Duodenal mucosa (tissue), 2 donors: Measurements from ENCODE around the gene DHRS9.

ENCODE experiments used
- H3K27ac ChIP-seq: one replicate; pipeline ENCODE4 v1.7.0; 2013; ENCODE audit warnings: low read depth, low read length
- H3K27me3 ChIP-seq, 2 donors: one replicate each; pipeline ENCODE4 v1.7.0; 2013; ENCODE audit warnings: low read length in 2 of 2, control low read depth in 1 of 2; ENCODE audit not compliant: insufficient read depth in 2 of 2, control insufficient read depth in 1 of 2
- H3K36me3 ChIP-seq, 2 donors: one replicate each; pipeline ENCODE4 v1.7.0; 2013; ENCODE audit warnings: low read length in 2 of 2, control low read depth in 1 of 2; ENCODE audit not compliant: insufficient read depth in 2 of 2, control insufficient read depth in 1 of 2
- H3K4me1 ChIP-seq, 2 donors: one replicate each; pipeline ENCODE4 v1.7.0; 2013; ENCODE audit warnings: low read length in 2 of 2, control low read depth in 1 of 2; ENCODE audit not compliant: insufficient read depth in 2 of 2, control insufficient read depth in 1 of 2
- H3K4me3 ChIP-seq, 2 donors: one replicate each; pipeline ENCODE4 v1.7.0; 2013; ENCODE audit warnings: low read length in 2 of 2, low read depth in 1 of 2
- H3K9ac ChIP-seq, 2 donors: one replicate each; pipeline ENCODE4 v1.7.0; 2013; ENCODE audit warnings: low read length in 2 of 2, low read depth in 1 of 2
- H3K9me3 ChIP-seq, 2 donors: one replicate each; pipeline ENCODE4 v1.7.0; 2013; ENCODE audit warnings: low read length in 2 of 2, control low read depth in 1 of 2; ENCODE audit not compliant: control insufficient read depth in 1 of 2

DHRS9 gene

GRCh38 chr2:169065422-169065821 lies 3.9 kb upstream of the DHRS9 start:
- Histone ChIP-seq H3K27me3 (peaks cover 0 to 7% of the 10 kb centered on the region in 2 donors), H3K9me3 (no peaks in the 10 kb centered on the region), H3K9ac (no peak overlapping the region), H3K4me1 (no peaks in the 10 kb centered on the region), H3K36me3 (no peaks in the 10 kb centered on the region), H3K4me3 (no peak overlapping the region), H3K27ac (no peak overlapping the region)

GRCh38 chr2:169065864-169066517 lies 3.4 kb upstream of the DHRS9 start:
- no peaks in the 10 kb centered on the region for H3K36me3 ChIP-seq
- H3K9me3 ChIP-seq = no peaks in the 10 kb centered on the region
- H3K4me3 ChIP-seq = no peak overlapping the region
- H3K4me1 ChIP-seq = no peaks in the 10 kb centered on the region
- peaks cover 0 to 7% of the 10 kb centered on the region in 2 donors for H3K27me3 ChIP-seq
- no peak overlapping the region for H3K27ac ChIP-seq
- H3K9ac ChIP-seq = no peak overlapping the region

GRCh38 chr2:169066897-169067296 lies 2.5 kb upstream of the DHRS9 start:
- Histone ChIP-seq H3K9me3 (no peaks in the 10 kb centered on the region), H3K9ac (no peak overlapping the region), H3K27ac (no peak overlapping the region), H3K4me1 (no peaks in the 10 kb centered on the region), H3K4me3 (no peak overlapping the region), H3K27me3 (peaks cover 0 to 7% of the 10 kb centered on the region in 2 donors), H3K36me3 (no peaks in the 10 kb centered on the region)

- Histone ChIP-seq H3K36me3 (no peaks in the 10 kb centered on the region), H3K27me3 (peaks cover 0 to 7% of the 10 kb centered on the region in 2 donors), H3K9ac (no peak overlapping the region), H3K4me1 (peaks cover 0 to 4% of the 10 kb centered on the region in 2 donors), H3K4me3 (no peak overlapping the region), H3K27ac (no peak overlapping the region), H3K9me3 (no peaks in the 10 kb centered on the region)
Measured at GRCh38 chr2:169069833-169070232, 470 bp downstream of the DHRS9 start.

- Histone ChIP-seq H3K9ac (no peak overlapping the region), H3K27me3 (peaks cover 0 to 7% of the 10 kb centered on the region in 2 donors), H3K36me3 (no peaks in the 10 kb centered on the region), H3K4me3 (no peak overlapping the region), H3K9me3 (no peaks in the 10 kb centered on the region), H3K4me1 (peaks cover 0 to 4% of the 10 kb centered on the region in 2 donors), H3K27ac (no peak overlapping the region)
Measured at GRCh38 chr2:169071455-169071854, 2.1 kb downstream of the DHRS9 start.

GRCh38 chr2:169072163-169072925 lies 3.0 kb downstream of the DHRS9 start:
- Histone ChIP-seq H3K9me3 (no peaks in the 10 kb centered on the region), H3K27me3 (peaks cover 0 to 7% of the 10 kb centered on the region in 2 donors), H3K4me1 (peaks cover 0 to 4% of the 10 kb centered on the region in 2 donors), H3K4me3 (no peak overlapping the region), H3K36me3 (no peaks in the 10 kb centered on the region), H3K9ac (no peak overlapping the region), H3K27ac (no peak overlapping the region)

- H3K9ac ChIP-seq = no peak overlapping the region
- no peaks in the 10 kb centered on the region for H3K9me3 ChIP-seq
- no peak overlapping the region for H3K27ac ChIP-seq
- peaks cover 0 to 4% of the 10 kb centered on the region in 2 donors for H3K4me1 ChIP-seq
- H3K4me3 ChIP-seq = no peak overlapping the region
- H3K27me3 ChIP-seq = peaks cover 4 to 7% of the 10 kb centered on the region in 2 donors
- H3K36me3 ChIP-seq = no peaks in the 10 kb centered on the region
Measured at GRCh38 chr2:169073211-169073962, 4.0 kb downstream of the DHRS9 start.

GRCh38 chr2:169073963-169074751 lies 4.8 kb downstream of the DHRS9 start:
- Histone ChIP-seq H3K4me3 (peak overlapping the region in 1 of 2 donors; percentile 8), H3K9ac (no peak overlapping the region), H3K36me3 (no peaks in the 10 kb centered on the region), H3K9me3 (no peaks in the 10 kb centered on the region), H3K4me1 (peaks cover 0 to 4% of the 10 kb centered on the region in 2 donors), H3K27ac (no peak overlapping the region), H3K27me3 (peaks cover 4 to 7% of the 10 kb centered on the region in 2 donors)

GRCh38 chr2:169077674-169078240 lies 8.4 kb downstream of the DHRS9 start:
- Histone ChIP-seq H3K4me1 (peaks cover 0 to 4% of the 10 kb centered on the region in 2 donors), H3K9me3 (no peaks in the 10 kb centered on the region), H3K27ac (no peak overlapping the region), H3K4me3 (no peak overlapping the region), H3K9ac (no peak overlapping the region), H3K36me3 (no peaks in the 10 kb centered on the region), H3K27me3 (peaks cover 0 to 4% of the 10 kb centered on the region in 2 donors)
